HepG2 (cell line): ENCODE data around the gene TOP2A. TPM values are rescaled to one million over a fixed set of nuclear protein-coding genes. Genes with fewer than 3 reads are reported as not detected.
A peak's percentile ranks its signal among the peaks of the same experiment; 100 is the strongest.

ENCODE experiments used
- CBFB ChIP-seq: sonication (generic); formaldehyde crosslinking; IDR thresholded peaks from 2 replicates; pipeline ENCODE4 v1.4.0; 2020; ENCODE audit warnings: missing genetic modification reagents
- ZNF329 ChIP-seq: sonication (generic); formaldehyde crosslinking; IDR thresholded peaks from 2 replicates; pipeline ENCODE4 v1.9.0; 2021; ENCODE audit warnings: low read depth, mild to moderate bottlenecking, missing genetic modification reagents
- ZSCAN30 ChIP-seq: sonication (generic); formaldehyde crosslinking; IDR thresholded peaks from 2 replicates; pipeline ENCODE4 v1.5.0; 2020; ENCODE audit warnings: mild to moderate bottlenecking, missing genetic modification reagents
- polyA plus RNA-seq, 8 experiments: library from polyadenylated mRNA; depleted of rRNA in 3 of 8; stranded (reverse) in 7 of 8; unstranded in 1 of 8; fragments of >200 nt; fragmentation: Illumina TruSeq in 4 of 8; extraction: Trizol in 4 of 8; gene quantifications; 2 replicates each; pipeline versions ENCODE4 v1.2.1 to v1.2.3, GENCODE V29; 2011 to 2016; ENCODE audit warnings: low read depth in 4 of 8, missing spikeins in 1 of 8, mixed read lengths in 1 of 8; ENCODE audit not compliant: insufficient read depth in 1 of 8
- total RNA-seq, 5 experiments: library from RNA; depleted of rRNA; stranded (reverse); fragments of >200 nt; fragmentation: Illumina TruSeq; extraction: Trizol; gene quantifications; 2 replicates each; pipeline ENCODE4 v1.2.3, GENCODE V29; 2016; ENCODE audit warnings: low read depth in 1 of 5
- TF ChIP-seq, protein P1 (sequence below): sonication (generic); formaldehyde crosslinking; IDR thresholded peaks from 2 replicates; pipeline ENCODE4 v1.4.0; 2020; ENCODE audit warnings: mild to moderate bottlenecking, missing genetic modification reagents
- TF ChIP-seq, protein P2 (sequence below): sonication (generic); formaldehyde crosslinking; IDR thresholded peaks from 2 replicates; pipeline ENCODE4 v1.8.1; 2023; ENCODE audit warnings: mild to moderate bottlenecking, missing genetic modification reagents, borderline replicate concordance
- TF ChIP-seq, protein P3 (sequence below): sonication (generic); formaldehyde crosslinking; IDR thresholded peaks from 2 replicates; pipeline ENCODE4 v1.4.0; 2020; ENCODE audit warnings: mild to moderate bottlenecking, low read depth, missing genetic modification reagents
- TF ChIP-seq, protein P4 (sequence below): sonication (generic); formaldehyde crosslinking; IDR thresholded peaks from 2 replicates; pipeline ENCODE4 v1.4.0; 2020; ENCODE audit warnings: mild to moderate bottlenecking, missing genetic modification reagents
- TF ChIP-seq, protein P5 (sequence below): sonication (generic); formaldehyde crosslinking; IDR thresholded peaks from 2 replicates; pipeline ENCODE4 v1.5.0; 2020; ENCODE audit warnings: missing genetic modification reagents
- TF ChIP-seq, protein P6 (sequence below): IDR thresholded peaks from 2 replicates; pipeline ENCODE4 v1.6.1; 2016; ENCODE audit warnings: control low read depth

TOP2A gene
- total and polyA plus RNA-seq, 2 of the 13 experiments (the other 11 are each of a cell fraction or from before 2014, with no cell fraction given): 108 to 327 TPM

DNA sequence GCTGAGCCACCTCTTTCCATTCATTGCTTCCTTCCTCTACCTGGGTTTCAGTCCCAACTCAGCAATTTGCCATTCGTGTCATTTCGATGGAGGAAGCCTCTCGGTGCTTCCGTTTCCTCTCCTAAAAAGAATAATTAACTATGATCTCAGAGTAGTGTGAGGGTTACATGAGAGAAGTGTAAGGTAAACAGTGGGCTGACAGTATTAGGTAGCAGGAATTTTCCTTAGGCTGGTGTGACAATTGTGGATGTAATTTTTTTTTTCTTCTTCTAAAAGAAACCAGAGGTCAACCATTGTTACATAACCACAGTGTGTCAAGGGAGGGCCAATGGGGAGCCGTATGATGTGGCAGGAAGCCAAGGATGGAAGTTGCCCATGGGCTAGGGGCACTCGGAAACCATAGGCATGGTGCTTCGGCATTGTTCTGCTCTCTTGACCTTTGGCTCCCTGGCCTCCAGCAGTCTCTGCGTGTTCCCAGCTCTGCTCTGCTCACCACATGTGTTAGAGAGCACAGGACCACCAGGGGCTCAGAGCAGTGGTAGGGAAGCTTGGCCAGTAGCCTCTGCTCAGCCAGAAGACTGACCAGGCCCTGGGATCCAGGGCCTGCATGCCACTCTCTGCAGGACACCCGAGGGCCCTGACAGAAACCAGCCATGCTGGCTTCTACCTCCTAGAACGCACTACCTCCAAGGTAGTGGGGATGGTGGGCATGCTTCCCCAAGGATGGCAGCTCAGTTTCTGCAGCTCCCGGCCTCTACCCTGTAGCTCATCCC, 2.0 kb upstream of the TOP2A start (continued):
- TF ChIP-seq, protein P1, sequence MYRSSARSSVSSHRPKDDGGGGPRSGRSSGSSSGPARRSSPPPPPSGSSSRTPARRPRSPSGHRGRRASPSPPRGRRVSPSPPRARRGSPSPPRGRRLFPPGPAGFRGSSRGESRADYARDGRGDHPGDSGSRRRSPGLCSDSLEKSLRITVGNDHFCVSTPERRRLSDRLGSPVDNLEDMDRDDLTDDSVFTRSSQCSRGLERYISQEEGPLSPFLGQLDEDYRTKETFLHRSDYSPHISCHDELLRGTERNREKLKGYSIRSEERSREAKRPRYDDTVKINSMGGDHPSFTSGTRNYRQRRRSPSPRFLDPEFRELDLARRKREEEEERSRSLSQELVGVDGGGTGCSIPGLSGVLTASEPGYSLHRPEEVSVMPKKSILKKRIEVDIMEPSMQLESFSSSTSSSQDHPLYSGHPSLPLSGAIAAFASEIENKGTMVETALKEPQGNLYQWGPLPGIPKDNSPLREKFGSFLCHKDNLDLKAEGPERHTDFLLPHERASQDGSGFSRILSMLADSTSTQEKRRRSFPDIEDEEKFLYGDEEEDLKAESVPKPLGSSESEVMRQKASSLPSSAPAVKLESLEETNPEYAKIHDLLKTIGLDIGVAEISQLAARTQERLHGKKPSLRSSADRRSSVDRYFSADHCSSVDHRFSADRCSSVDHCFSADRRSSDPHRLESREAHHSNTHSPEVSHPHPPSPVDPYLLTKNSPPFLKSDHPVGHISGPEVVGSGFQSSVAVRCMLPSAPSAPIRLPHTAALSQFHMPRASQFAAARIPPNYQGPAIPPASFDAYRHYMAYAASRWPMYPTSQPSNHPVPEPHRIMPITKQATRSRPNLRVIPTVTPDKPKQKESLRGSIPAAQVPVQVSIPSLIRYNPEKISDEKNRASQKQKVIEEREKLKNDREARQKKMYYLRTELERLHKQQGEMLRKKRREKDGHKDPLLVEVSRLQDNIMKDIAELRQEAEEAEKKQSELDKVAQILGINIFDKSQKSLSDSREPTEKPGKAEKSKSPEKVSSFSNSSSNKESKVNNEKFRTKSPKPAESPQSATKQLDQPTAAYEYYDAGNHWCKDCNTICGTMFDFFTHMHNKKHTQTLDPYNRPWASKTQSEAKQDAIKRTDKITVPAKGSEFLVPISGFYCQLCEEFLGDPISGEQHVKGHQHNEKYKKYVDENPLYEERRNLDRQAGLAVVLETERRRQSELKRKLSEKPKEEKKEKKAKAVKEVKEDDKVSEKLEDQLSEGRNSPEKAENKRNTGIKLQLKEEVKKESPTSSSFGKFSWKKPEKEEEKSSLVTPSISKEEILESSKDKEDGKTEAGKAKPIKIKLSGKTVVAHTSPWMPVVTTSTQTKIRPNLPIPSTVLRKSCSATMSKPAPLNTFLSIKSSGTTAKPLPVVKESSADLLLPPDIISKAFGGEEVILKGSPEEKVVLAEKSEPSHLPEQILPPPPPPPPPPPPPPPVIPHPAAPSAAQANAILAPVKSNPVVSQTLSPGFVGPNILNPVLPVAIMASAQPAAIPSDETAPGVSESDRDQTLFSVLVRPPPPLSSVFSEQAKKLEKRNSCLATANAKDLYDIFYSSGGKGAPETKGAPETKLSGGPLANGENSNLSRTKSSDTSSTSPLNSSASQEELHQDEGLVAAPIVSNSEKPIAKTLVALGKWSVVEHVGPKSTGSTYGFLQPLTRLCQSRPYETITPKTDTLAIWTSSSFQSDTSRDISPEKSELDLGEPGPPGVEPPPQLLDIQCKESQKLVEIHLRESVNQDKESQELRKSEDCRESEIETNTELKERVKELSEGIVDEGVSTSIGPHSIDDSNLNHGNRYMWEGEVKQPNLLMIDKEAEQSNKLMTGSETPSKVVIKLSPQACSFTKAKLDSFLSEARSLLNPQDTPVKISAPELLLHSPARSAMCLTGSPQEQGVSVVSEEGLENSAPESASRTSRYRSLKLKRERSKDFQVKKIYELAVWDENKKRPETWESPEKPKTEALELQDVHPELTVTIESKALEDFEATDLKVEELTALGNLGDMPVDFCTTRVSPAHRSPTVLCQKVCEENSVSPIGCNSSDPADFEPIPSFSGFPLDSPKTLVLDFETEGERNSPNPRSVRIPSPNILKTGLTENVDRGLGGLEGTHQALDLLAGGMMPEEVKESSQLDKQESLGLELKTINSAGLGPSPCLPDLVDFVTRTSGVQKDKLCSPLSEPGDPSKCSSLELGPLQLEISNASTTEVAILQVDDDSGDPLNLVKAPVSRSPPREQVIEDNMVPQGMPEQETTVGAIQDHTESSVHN (CRISPR knock-in tag): peak; percentile 90; the same call in 1 of the 2 replicates
- no peak for TF ChIP-seq ZNF329 (CRISPR knock-in tag)
- TF ChIP-seq CBFB (CRISPR knock-in tag): peak; percentile 67; the same call in 1 of the 2 replicates
- TF ChIP-seq, protein P2, sequence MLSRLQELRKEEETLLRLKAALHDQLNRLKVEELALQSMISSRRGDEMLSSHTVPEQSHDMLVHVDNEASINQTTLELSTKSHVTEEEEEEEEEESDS (CRISPR knock-in tag): no peak
- TF ChIP-seq, protein P3, sequence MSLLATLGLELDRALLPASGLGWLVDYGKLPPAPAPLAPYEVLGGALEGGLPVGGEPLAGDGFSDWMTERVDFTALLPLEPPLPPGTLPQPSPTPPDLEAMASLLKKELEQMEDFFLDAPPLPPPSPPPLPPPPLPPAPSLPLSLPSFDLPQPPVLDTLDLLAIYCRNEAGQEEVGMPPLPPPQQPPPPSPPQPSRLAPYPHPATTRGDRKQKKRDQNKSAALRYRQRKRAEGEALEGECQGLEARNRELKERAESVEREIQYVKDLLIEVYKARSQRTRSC (CRISPR knock-in tag): no peak
- no peak for TF ChIP-seq ZSCAN30
- TF ChIP-seq, protein P4, sequence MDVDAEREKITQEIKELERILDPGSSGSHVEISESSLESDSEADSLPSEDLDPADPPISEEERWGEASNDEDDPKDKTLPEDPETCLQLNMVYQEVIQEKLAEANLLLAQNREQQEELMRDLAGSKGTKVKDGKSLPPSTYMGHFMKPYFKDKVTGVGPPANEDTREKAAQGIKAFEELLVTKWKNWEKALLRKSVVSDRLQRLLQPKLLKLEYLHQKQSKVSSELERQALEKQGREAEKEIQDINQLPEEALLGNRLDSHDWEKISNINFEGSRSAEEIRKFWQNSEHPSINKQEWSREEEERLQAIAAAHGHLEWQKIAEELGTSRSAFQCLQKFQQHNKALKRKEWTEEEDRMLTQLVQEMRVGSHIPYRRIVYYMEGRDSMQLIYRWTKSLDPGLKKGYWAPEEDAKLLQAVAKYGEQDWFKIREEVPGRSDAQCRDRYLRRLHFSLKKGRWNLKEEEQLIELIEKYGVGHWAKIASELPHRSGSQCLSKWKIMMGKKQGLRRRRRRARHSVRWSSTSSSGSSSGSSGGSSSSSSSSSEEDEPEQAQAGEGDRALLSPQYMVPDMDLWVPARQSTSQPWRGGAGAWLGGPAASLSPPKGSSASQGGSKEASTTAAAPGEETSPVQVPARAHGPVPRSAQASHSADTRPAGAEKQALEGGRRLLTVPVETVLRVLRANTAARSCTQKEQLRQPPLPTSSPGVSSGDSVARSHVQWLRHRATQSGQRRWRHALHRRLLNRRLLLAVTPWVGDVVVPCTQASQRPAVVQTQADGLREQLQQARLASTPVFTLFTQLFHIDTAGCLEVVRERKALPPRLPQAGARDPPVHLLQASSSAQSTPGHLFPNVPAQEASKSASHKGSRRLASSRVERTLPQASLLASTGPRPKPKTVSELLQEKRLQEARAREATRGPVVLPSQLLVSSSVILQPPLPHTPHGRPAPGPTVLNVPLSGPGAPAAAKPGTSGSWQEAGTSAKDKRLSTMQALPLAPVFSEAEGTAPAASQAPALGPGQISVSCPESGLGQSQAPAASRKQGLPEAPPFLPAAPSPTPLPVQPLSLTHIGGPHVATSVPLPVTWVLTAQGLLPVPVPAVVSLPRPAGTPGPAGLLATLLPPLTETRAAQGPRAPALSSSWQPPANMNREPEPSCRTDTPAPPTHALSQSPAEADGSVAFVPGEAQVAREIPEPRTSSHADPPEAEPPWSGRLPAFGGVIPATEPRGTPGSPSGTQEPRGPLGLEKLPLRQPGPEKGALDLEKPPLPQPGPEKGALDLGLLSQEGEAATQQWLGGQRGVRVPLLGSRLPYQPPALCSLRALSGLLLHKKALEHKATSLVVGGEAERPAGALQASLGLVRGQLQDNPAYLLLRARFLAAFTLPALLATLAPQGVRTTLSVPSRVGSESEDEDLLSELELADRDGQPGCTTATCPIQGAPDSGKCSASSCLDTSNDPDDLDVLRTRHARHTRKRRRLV (CRISPR knock-in tag): no peak
- TF ChIP-seq, protein P5, sequence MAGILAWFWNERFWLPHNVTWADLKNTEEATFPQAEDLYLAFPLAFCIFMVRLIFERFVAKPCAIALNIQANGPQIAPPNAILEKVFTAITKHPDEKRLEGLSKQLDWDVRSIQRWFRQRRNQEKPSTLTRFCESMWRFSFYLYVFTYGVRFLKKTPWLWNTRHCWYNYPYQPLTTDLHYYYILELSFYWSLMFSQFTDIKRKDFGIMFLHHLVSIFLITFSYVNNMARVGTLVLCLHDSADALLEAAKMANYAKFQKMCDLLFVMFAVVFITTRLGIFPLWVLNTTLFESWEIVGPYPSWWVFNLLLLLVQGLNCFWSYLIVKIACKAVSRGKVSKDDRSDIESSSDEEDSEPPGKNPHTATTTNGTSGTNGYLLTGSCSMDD (CRISPR knock-in tag): no peak
- TF ChIP-seq, protein P6, sequence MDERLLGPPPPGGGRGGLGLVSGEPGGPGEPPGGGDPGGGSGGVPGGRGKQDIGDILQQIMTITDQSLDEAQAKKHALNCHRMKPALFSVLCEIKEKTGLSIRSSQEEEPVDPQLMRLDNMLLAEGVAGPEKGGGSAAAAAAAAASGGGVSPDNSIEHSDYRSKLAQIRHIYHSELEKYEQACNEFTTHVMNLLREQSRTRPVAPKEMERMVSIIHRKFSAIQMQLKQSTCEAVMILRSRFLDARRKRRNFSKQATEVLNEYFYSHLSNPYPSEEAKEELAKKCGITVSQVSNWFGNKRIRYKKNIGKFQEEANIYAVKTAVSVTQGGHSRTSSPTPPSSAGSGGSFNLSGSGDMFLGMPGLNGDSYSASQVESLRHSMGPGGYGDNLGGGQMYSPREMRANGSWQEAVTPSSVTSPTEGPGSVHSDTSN (CRISPR knock-in tag): no peak
